SK-MEL-5 (cell line): ENCODE data around the gene TACSTD2. TPM values are rescaled to one million over a fixed set of nuclear protein-coding genes. Genes with fewer than 3 reads are reported as not detected.
A peak's percentile ranks its signal among the peaks of the same experiment; 100 is the strongest.
"Not testable (repeated sequence)": the region's sequence is repeated elsewhere in the genome, so short reads cannot be mapped to it uniquely, and the experiment has no call there.

ENCODE experiments used
- DNase-seq: peaks from one replicate; pipeline ENCODE4 v3.0.0-alpha.2; 2016; ENCODE audit warnings: low read depth, low spot score
- in situ Hi-C: cut with HindIII; loops from 2 replicates; pipeline ENCODE4 v1.10.0; 2016; ENCODE audit warnings: low sequenced_read_pairs, high pct_unique_total_duplicates, low pct_unique_long_range_greater_than_20kb
- total RNA-seq: library from RNA; depleted of rRNA; stranded (reverse); fragments of >200 nt; shearing (Covaris generic); gene quantifications from 2 replicates; pipeline ENCODE4 v1.2.3, GENCODE V29; 2014

Gene TACSTD2
- total RNA-seq, 1 experiment from 2014 or later: not detected

GRCh38 chr1:58573705-58574591, 3.1 kb downstream of the TACSTD2 start:
- no peak for DNase-seq
- in situ Hi-C loops: no loop called here

GRCh38 chr1:58573138-58573537, 3.9 kb downstream of the TACSTD2 start:
- no peak for DNase-seq
- in situ Hi-C loops: no loop called here

- DNase-seq: no peak
- in situ Hi-C loops: no loop called here
Observed at GRCh38 chr1:58572690-58573089, 4.4 kb downstream of the TACSTD2 start.

- in situ Hi-C loops: no loop called here
- no peak for DNase-seq
Observed at GRCh38 chr1:58571616-58572015, 5.4 kb downstream of the TACSTD2 start.

- DNase-seq: peak; percentile 5
- in situ Hi-C loops: no loop called here
Observed at GRCh38 chr1:58570817-58571216, 6.2 kb downstream of the TACSTD2 start.

- in situ Hi-C loops: no loop called here
- no peak for DNase-seq
Observed at GRCh38 chr1:58570094-58570493, 7.0 kb downstream of the TACSTD2 start.

- in situ Hi-C loops: no loop called here
- DNase-seq: no peak
Observed at GRCh38 chr1:58568911-58569310, 8.1 kb downstream of the TACSTD2 start.

- in situ Hi-C loops: no loop called here
- DNase-seq: no peak
Observed at GRCh38 chr1:58568271-58568860, 8.7 kb downstream of the TACSTD2 start.

GRCh38 chr1:58566339-58566738, 10.7 kb downstream of the TACSTD2 start:
- DNase-seq: no peak
- in situ Hi-C loops: no loop called here

- not testable (repeated sequence) for DNase-seq
Observed at GRCh38 chr1:58563715-58564114, 13.3 kb downstream of the TACSTD2 start.

GRCh38 chr1:58561633-58562032, 15.4 kb downstream of the TACSTD2 start:
- no peak for DNase-seq
- in situ Hi-C loops: no loop called here

More at GRCh38 chr1:58563715-58564114, 13.3 kb downstream of the TACSTD2 start:
- in situ Hi-C loops: not testable (repeated sequence)

- in situ Hi-C loops: no loop called here
- no peak for DNase-seq
Observed at GRCh38 chr1:58555393-58555792, 21.7 kb downstream of the TACSTD2 start.

- in situ Hi-C loops: no loop called here
- no peak for DNase-seq
Observed at GRCh38 chr1:58551186-58552140, 25.6 kb downstream of the TACSTD2 start.

GRCh38 chr1:58549291-58549690, 27.8 kb downstream of the TACSTD2 start:
- DNase-seq, in situ Hi-C loops: not testable (repeated sequence)

- in situ Hi-C loops: no loop called here
- peak; percentile 8 for DNase-seq
Observed at GRCh38 chr1:58548371-58548770, 28.7 kb downstream of the TACSTD2 start.

GRCh38 chr1:58546520-58547308, 30.3 kb downstream of the TACSTD2 start, which contains the start of gene OMA1:
TSS of gene OMA1 (minus strand) at chr1:58546726. CDS start at chr1:58539294, 7,432 bp downstream.
- peak; percentile 94 for DNase-seq
- in situ Hi-C loops: no loop called here
